HG02588 (cell line): Measurements from ENCODE around the gene SOX6.
"Not testable (repeated sequence)": the region's sequence is repeated elsewhere in the genome, so short reads cannot be mapped to it uniquely, and the experiment has no call there.

Source experiments
- ATAC-seq: cut with Tn5 transposase; IDR thresholded peaks from one replicate; pipeline ENCODE4 v1.9.1; 2021; ENCODE audit warnings: mild to moderate bottlenecking, moderate library complexity; ENCODE audit not compliant: unreplicated experiment

Gene SOX6

DNA sequence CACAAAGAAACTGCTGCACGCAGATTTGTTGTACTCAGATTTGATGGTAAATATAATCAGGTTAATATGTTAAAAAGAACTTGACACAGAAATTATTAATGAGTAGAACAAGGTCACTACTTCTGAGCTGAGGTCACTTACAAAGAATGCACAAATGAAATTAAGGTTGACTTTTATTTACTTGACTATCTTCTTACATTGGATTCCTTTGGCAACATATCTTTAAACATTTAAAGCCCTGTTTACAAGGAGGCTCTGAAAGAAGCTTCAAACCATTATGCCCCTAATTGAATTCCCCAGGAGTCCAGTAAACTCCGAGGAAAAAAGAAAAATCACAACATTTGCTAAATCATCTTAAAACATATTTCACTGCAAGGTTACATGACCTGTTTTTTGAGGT, 245.5 kb downstream of the SOX6 start:
- ATAC-seq, result no peak

DNA sequence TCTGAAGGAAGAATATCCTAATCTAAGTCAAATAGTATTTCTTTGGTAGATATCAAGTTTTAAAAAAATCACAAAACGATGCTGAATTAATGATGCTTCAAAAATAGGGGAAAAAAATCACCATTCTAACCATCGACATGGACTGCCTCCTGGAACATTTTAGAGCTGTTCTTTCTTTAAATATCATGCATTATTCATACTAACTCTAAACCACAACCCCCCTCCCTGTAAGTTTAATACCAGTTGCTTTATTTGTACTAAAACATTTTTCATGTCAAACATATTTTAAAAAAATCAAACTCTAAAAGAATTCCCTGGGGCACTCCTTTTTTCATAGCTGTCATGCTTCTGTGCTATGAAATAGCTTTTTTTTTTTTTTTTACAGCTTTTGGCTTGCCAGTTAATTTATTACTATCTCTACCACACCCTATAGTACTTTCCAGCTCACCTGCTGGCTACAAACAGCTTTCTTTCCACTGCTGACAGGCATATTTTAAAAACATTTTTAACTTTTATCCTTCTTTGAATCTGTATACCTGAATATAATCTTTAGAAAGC, 256.9 kb downstream of the SOX6 start:
- ATAC-seq, result no peak

DNA sequence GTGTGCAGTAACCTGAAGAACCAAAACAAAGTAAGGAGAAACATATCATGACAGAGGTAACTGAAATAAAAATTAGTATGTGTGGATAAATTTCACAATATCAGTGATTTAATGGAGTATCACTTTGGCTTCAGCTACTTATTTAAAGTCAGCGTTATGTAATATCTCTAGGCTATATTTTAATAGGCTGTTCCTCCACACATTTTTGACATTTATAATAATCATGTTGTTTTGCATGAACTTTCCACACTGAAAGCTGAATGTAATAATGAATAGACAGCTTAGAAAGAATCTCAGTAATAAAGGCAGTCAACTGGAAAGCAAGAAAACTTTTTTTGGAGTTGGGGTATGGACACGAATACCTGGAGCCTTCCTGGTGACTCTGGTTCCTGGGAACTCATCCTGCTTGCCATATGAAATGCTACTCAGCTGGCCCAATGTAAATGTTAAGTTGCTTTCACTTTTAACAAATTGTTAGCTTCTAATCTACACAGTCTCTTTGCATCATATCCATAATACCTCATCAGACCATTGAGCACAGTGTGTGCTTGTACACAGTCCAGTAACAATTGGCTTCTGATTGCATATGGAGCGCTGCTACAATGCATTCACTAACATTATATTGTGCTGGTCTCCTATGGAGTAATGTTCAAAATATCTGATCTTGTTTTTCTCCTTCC, 257.7 kb downstream of the SOX6 start:
- no peak for ATAC-seq

DNA sequence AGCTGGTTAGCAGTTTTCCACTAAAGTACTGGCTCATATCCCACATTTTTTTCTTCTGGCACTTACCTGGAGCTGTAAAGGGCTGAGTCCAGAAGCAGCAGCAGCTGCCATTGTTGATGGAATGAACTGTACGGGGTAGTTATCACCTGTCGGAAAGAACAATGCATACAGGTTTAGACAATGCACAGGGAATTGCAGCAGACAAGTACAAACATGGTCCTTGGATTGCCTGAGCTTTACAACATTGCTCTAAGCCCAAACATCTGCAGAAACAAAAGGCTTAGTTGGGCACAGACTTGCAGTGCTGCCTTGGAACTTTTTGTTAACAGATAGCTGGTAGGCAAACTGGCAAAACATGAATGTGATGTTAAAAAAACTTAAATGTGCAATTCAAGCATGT, 258.8 kb downstream of the SOX6 start:
- no peak for ATAC-seq

DNA sequence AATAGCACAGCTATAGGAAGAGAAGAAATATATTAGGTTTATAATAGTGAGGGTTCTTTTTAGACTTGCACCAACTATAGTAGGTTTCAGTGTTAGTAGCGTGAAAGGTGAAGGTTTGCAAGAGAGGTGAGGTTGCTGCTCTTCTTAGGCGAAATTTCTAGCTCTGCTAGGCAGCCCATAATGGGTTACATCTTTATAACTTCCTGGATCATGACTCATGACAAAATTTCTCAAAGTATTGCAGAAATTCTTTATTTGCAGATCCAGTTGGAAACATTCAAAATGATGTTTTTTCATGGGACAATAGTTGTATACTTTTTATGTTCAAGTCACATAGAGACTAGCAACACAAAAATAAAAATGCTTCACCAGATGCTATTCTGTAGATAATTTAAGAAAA, 260.0 kb downstream of the SOX6 start:
- no peak for ATAC-seq

DNA sequence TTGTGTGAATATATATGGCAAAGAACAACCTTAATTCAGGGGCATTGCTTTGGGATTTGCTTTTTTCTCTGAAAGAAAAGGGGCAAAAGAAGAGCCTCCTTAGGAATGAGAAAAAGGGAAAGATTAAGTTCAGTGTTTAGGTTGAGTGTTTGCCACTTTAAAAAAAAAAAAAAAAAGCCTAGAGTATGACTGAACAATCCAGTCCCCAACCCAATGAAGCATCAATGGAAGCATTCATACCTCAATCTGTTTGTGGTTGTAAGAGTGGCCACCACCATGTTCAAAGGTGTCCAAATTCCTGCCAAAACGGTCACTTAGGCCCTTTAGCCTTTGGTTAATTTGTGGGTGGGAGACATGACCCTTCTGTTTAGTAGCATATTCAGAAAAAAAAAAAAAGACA, 260.6 kb downstream of the SOX6 start:
- no peak for ATAC-seq

DNA sequence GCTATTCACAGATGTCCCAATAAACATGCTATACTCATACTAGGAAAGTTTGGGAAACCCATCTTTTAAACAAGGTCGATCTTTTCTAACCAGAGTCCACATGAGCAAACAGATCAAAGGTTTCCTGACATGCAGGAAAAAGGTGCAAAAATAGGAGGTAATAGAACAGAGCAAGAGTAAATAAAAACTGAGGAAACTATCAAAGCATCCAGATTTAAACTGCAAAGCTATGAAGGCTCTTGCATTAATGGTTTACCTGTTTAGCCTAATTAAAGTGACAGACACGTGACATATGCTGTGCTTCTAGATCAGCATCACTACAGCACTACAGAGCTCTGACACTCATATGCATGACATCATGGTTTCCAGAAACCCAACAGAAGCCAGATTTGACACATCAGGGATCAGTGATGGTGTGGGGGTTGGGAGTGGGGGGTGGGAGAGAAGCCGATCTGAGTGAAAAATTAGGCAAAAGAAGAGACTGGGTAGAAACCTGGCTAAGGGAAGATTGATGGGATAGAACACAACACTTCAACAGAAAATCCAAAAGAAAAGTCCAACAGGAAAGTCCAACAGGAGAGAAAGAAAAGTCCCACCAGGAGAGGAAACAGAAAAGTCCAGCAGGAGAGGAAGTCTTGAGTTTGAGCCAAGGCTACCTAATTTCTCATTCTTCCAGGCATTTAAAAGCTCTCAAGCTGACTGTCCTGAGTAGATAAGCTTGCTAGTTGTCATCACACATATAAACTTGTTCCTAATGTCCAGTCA, 262.3 kb downstream of the SOX6 start:
- no peak for ATAC-seq

DNA sequence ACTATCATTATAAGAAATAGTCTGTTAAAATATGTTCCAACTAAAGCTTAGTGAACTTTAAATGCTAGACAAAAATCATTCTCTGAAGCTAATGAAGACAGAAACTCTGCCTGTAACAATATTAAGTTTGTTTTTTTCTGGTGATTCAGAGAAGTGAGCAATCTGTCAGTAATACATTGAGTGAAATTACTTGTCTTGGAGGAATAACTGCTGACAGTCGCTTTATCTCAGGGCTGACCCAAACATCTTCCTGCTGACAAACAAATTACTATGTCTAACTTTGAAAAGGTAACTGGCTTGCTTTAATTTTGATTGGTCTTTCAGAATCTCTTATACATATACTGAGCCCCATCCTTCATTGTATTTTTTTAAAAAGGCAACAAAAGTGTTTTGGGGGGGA, 264.5 kb downstream of the SOX6 start:
- ATAC-seq, result no peak

DNA sequence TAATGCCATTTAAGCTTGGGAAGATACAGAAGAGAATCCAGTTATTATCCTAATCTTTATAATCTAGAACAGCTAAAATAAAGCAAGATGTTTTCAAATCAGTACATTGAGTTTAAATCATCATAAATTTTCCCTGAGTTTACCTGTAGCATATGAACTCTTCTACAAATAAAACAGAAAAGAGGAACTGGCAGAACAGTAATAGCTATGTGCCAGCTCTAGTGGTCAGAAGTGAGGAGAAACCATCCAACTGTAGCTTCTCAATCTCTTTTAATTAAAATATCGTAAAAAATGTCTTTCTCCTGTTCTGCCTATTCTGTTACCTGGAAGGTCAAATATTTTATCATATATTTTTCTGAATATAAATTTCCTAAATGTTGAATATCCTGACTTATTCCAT, 266.9 kb downstream of the SOX6 start:
- no peak for ATAC-seq

DNA sequence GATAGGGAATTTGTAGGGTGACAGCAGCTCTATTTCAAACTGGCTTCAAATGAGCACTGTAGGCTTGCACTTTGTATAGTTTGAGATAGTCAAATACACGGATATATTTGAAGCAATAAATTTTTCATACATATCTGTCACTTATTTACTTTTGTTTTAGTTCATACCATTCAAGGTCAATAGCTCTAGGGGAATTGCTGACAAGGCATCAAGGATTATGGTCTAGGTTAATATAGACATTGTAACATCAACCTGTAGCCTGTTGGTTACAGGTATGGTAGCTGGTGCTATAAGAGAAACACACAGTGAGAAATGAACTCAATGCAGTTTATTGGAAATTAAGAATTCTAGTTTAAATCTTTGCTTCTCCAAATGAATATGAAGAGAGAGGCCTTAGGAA, 267.6 kb downstream of the SOX6 start:
- ATAC-seq, result no peak

DNA sequence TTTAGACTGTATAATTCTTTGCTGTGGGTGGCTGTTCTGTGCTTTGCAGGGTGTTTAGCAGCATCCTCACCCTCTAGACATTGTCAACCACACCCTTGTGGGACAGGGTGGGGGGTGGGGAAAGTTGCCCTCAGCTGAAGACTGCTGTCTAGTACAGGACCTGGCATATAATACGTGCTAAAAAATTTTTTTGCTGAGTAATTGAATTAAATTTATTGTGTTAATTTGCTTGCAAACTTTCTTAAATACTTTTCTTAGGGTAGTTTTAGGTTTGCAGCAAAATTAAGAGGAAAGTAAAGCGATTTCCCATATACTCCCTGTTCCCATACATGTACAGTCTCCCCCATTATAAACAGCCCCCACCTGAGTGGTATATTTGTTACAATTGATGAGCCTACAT, 268.5 kb downstream of the SOX6 start:
- ATAC-seq, result no peak

DNA sequence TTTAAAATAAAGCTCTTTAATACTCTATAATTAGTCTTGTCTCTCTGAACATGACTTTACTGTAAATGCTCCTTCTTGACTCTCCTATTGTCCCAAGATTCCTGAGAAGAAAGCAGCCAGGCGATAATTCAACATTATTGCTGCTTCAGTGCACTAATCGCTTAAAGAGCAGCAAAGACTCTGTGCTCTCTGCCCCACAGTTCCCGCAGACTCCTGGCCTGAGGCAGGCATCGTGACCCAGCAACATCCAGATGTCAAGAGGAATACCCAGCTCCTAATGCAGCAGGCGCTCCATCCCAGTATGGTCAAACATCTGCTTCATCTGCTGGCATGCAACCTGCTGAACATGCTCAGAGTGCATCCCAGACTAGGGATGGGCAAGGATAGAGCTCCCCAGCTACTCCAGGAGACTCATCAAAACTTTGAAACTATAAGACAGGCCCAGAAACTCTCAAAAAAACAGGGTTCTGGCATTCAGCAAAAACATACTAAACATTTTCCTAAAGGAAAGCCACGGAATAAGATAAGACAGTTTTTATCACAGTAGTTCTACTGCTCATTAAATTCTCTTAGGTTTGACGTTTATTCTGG, 270.0 kb downstream of the SOX6 start:
- ATAC-seq, result no peak

DNA sequence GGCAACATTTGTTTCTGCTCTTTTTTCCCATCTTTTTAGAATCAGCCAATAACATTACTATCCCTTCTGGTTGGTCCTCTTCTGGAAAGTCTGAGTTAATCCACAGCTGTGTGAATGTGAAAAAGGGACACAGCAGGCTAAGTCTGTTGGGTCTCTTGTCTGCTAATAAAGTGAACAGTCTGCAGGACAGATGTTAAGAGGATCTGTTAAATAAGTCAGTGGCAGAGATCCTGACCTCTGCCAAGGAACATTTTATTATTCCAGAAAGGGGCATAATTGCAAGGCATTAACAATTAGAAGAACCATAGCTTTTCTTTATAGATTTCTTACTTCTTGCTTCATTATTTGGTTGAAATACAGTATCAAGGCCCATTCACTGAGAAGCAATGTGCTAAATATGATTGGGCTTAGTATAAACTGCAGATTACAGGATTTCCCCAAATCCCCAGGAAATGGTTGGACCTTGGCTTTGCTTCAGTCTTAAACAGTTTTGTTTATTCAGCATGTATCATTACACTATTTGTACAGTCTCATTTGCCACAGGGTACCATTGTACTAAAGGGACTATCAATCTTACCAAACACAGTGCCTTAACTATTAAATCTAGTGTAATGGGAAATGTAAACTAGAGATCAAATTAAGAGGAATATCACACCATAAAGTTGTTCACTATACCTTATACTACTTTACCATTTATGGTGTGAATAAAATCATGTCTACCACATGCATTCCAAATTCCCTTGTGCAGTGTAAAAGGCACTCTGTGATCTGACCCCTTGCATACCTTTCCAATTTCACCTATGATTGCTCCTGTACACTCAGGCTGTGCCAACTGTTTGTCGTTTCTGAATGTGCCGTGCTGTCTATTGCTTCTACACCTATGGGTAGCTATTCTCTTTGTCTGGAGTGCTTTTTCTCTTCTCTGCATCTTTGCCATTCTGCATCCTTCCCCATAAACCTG, 274.0 kb downstream of the SOX6 start:
- ATAC-seq, result no peak

DNA sequence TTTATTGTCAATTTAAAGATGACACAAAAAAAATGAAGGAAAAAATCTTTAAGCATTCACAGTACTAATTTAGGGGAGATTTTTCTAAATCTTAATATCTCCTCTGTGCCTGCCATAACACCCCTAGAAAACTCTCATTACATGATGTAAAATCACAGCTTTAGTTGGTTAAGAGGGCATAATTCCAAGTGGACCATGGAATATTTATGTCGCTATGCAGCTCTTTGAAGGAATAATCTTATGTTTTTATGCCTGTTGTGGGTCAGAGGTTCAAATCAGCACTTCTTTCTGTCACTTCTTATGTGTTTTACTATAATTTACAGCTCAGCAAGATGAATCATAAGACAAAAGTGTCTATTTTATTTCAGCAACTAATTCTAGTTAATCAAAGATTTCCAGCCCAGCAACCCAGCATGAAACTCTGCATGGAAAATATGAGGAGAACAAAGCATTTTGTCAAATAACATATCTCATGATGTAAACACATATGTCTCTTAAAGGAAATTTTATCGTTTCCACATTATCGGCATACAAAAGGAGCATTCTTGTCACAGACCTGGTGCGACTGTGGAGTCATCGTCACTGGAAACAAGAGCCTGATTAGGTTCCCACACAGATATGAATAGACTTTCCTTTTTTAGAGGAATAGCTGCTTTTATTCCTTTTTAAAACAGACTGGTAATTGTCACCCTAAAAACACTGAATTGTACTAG, 274.8 kb downstream of the SOX6 start:
- no peak for ATAC-seq

DNA sequence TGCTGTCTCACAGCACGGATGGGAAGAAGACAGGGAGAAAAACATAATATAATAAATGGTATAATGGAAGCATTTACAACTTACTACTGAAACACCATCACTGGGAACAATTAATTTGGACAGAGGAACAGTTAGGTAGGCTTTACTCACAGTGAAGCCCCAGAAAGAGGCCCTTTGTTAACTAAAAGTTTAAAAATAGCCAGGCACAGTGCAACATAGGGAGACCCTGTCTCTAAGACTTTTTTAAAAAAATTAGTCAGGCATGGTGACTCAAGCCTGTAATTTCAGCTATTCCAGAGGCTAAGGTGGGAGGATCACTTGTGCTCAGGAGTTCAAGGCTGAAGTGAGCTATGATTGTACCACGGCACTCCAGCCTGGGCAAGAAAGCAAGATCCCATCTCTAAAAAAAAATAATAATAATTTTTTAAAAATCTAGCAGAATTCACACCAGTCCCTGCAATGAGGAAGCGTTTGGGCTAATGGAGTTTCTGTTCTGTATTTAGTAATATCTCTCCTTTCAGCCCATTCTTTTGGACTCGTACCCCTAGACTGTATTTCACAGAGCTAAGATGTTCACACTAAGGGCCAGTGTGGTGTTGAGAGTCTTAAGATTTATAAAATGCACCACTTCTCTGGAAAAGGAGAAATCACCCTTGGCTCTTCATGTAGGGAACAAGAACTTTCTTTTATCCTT, 275.5 kb downstream of the SOX6 start:
- ATAC-seq, result no peak

DNA sequence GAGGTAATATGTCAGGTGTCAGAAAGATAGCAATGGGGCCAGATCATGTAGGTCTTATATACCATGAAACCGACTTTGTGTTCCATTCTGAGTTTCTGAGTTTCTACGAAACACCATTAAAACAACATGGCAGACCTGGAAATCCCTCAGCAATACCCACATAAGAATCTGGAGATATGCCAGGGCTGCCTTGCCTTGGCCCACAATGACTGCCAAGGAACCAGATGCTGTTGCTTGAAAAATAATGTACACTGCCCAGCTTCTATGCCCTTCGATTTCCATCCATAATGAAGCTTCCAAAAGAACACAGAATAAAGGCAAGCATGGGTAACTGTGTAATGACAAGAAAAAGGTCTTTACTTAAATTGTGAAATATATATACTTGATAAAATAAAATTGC, 277.4 kb downstream of the SOX6 start:
- ATAC-seq, result no peak

DNA sequence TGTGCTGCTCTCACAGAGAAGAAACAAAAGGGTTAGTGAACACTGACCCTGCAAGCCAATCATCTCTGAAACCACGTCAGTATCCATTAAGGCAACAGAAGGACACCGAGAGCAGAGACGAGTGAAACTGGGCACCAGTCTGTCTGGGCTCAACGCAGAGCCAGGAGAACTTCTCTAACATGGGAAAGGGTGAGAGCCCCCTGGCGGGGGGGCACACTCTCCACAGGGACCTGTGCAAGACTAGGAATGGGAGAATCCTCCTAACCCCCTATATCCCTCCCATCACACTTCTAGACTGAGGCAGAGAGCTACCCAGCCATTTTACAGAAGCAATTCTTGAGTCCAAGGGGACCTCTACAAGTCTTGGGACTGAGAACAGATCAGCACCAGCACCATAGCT, 285.8 kb downstream of the SOX6 start:
- ATAC-seq, result no peak

DNA sequence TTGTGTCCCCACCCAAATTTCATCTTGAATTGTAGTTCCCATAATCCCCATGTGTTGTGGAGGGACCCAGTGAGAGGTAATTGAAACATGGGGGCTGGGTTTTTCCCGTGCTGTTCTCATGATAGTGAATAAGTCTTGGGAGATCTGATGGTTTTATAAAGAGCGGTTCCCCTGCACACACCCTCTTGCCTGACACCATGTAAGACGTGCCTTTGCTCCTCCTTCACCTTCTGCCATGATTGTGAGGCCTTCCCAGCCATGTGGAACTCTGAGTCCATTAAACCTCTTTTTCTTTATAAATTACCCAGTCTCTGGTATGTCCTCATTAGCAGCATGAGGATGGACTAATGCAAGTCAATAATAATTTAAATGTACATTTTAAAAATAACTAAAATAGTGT, 289.1 kb downstream of the SOX6 start:
- not testable (repeated sequence) for ATAC-seq

DNA sequence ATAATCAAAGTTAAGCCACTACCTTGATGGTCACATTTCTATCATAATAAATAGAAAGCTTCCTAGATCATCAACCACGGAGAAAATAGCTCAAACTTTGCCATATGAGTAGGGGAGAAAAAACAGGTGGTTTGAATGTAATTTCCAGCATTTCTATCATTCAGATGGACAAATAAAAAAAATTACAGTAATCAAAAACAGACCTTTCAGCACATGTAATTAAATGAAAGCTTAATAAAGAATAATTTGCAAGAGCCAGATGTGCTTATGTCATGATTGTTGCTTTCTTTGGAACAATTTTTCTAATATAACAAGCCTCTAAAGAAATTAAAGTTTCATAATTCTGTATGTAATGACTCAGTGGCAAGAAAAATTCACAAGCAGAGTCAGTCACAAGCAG, 297.0 kb downstream of the SOX6 start:
- no peak for ATAC-seq

DNA sequence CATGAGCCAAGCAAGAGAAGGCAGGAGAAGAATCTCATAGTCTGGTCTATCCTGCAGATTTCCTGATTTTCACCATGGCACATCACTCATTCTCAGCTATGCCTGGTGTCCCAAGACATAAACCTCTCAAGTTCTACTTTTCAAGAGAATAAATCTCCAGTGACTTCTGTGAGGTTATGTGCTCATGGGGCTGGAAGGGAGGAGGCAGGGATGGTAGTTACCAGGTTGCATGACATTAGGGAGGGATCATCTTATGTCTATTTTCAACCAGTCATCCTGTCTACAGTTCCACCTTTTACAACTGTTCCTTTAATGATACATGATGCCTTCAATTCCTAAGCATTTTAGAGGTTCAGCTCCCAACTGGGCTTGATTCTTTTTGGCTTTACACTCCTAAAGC, 297.7 kb downstream of the SOX6 start:
- no peak for ATAC-seq
